Stimulated activated CD8-positive, alpha-beta memory T cell treated with anti-CD3 and anti-CD28 coated beads, Interleukin-2, amount 100 ng/mL, for 48 hours (primary cell): ENCODE data around the gene COMMD1.
"Not testable (repeated sequence)": the region's sequence is repeated elsewhere in the genome, so short reads cannot be mapped to it uniquely, and the experiment has no call there.

Experiments
- DNase-seq, 2 donors: peaks; one replicate each; pipeline ENCODE4 v3.0.0-alpha.2; 2020; ENCODE audit warnings: low read depth in 2 of 2

The COMMD1 gene

DNA sequence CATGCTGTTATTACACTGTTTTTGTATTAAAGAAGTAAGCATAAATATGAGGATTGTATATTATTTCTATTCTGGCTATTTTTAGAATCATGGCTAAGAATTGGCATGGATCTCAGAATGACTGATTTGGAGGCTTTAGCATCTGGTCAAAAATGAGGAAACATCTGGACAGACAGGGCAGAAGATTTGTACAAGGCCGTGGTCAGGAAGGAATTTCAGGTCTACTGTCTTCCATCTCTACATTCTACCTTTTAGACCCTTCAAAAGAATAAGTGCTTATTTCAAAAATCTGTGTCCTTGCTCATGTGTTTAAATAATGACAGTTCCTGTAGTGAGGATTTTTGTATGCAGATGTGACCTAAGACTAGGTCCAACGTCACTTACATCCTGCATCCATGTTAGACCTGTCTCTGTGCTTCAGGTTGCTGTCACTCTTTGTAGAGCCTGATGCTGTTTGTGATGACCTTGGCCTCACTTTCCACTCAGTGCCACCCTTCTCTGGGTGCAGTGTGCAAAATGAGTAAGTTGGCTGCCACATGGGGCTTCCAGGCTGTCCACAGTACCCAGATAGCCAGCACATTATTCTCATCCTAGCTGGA, 235.8 kb downstream of the COMMD1 start:
- no peak for DNase-seq

DNA sequence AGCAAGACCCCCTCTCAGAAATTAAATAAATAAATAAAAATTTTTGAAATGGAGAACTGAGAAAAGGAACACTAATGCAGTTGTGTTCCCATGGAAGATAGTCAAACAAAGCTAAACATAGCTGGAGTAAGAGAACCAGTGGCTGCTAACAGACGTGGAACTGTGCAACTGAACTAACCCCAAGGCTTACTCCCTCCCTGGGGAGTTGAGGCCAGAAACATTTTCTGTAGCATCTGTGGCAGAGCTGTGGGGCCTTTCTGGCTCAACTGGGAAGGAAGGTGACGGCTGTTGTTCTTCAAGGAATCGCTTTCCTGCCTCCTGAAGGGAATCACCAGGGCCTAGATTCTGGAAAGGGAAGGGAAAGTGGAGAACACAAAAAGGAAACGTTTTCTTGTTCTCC, 236.6 kb downstream of the COMMD1 start:
- no peak for DNase-seq

GRCh38 chr2:62143696-62144095, 238.2 kb downstream of the COMMD1 start:
- DNase-seq: no peak

- DNase-seq: no peak
Measured at GRCh38 chr2:62144689-62145477, 239.4 kb downstream of the COMMD1 start.

GRCh38 chr2:62145478-62146100, 240.1 kb downstream of the COMMD1 start:
- DNase-seq: no peak

DNA sequence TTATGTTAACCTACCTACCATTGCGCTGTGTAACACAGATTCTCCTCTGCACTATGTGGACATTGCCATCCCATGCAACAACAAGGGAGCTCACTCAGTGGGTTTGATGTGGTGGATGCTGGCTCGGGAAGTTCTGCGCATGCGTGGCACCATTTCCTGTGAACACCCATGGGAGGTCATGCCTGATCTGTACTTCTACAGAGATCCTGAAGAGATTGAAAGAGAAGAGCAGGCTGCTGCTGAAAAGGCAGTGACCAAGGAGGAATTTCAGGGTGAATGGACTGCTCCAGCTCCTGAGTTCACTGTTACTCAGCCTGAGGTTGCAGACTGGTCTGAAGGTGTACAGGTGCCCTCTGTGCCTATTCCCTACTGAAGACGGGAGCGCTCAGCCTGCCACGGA, 241.3 kb downstream of the COMMD1 start:
- DNase-seq: not testable (repeated sequence)

- DNase-seq: no peak
Measured at GRCh38 chr2:62147610-62148301, 242.3 kb downstream of the COMMD1 start.

DNA sequence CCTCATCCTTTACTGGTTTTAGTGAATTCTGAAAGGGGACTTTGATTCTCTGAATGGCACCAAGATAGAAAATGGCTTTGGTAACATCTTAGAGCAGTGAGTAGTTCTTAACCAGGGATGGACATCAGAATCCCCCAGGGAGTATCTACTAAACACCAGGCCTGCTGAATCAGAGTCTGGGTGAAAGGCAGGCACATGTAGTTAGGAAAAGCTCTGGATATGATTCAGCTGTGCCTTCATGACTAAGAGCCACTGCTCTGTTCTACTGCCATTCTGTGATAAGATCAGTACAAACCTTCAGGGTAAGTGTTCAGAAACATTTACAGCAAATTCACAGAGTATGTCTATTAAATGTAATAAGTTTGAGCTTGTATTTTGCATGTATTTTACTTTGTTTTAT, 244.2 kb downstream of the COMMD1 start:
- DNase-seq: no peak

DNA sequence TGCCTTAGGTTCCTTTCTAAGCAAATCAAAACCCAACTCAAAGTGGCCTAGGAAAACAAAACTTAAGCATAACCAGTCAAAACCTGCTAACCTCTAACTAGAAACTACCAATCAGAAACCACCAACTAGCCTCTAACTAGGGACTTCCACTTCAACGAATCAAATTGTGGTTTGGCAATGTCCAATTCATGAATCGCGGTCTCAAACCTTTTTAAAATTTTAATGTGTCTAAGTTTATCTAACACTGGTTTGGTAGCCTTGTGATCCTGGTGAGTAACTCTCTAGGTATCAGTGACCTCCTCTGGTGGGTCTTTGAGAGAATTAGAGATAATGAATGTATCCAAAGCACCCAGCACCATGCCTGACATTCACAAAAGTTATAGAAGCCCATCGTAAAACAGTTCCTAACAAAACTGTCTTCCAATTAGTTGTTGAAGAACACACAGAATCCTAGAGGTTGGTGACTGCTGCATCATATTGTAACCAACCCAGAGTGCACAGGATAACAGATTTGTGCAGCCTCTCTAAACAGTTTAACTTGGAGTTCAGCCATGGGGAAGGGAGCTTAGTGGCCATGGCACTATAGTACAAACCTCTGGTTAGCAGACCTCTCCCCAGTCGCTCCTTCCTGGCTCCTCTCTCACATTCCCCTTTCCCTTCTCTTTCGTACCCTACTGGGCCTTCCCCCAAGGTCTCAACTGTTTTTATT, 245.3 kb downstream of the COMMD1 start:
- no peak for DNase-seq

DNA sequence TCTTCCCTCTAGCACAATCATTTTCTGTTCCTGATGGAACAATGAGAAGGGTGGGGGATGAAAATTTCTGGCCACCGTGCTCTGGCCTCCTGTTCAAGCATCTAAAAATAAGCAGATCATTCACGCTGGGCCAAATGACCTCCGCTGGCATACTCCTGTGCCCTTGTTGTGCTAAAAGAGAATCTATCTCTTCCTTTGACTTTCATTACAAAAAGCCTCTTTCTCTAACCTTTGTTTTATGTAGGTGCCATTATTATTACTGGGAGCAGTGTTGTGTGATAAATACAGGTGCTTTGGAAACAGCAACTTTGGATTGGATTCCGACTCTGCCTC, 245.8 kb downstream of the COMMD1 start:
- DNase-seq: no peak

- DNase-seq: no peak
Measured at GRCh38 chr2:62152000-62152399, 246.5 kb downstream of the COMMD1 start.

DNA sequence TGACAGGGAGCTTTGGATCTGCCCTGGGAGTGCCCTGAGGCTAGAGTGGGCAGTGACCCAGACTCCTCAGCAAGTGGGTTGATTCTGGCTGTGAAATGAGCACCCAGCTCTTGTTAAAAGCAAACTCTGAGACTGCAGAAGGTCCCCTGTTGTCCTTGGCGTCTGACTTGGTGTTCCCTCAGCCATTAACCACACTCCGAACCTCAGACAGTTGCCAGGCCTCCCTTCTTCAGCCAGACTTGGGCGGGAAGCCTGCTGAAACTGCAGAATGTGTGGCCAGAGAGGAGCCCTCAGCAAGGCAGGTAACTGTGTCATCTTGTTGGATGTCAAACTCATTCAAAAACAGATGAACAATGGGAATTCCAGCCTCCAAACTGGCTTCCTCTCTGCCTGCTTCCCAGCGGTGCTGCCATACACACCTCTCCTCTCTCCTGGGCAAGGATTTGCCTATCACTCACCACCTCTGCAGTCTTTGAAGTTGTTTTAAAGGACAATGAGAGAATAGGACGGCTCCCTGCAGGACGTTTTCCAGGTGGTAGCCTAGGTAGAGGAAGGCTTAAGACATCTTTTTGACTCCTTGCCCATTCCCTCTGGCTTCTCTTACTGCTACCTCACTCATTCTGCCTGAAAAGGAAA, 251.5 kb downstream of the COMMD1 start:
- no peak for DNase-seq

DNA sequence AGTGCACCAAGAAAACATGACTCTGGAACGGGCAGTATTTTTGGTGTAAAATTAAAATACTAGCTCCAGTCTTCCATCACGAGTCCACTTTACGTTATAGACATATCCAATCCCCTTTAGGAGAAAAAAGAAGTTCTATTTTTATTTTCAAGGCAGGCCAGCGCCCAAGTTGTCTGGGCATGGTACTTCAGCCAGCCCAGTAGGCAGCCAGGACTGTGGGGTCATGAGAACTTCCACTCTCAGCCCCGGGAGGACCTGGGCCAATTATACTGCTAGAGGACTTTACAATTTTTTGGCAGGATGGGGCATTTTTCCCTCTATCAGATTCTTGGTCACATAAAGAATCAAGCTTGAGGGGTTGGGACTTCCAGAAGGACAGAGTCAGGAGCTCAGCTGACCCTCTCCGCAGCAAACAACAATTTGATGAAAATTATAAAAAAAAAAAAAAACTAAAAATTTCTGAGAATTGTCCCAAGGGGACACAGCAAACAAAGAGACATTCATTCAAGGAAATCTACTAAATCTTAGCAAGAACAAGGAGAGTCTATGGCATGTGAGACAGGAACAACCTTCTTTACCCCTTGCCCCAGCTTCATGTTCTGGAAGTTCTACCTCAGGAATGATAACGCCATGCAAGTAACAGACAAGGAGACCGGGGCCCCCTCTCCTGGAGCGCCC, 253.1 kb downstream of the COMMD1 start:
- no peak for DNase-seq

- not testable (repeated sequence) for DNase-seq
Measured at GRCh38 chr2:62160691-62161090, 255.2 kb downstream of the COMMD1 start.

DNA sequence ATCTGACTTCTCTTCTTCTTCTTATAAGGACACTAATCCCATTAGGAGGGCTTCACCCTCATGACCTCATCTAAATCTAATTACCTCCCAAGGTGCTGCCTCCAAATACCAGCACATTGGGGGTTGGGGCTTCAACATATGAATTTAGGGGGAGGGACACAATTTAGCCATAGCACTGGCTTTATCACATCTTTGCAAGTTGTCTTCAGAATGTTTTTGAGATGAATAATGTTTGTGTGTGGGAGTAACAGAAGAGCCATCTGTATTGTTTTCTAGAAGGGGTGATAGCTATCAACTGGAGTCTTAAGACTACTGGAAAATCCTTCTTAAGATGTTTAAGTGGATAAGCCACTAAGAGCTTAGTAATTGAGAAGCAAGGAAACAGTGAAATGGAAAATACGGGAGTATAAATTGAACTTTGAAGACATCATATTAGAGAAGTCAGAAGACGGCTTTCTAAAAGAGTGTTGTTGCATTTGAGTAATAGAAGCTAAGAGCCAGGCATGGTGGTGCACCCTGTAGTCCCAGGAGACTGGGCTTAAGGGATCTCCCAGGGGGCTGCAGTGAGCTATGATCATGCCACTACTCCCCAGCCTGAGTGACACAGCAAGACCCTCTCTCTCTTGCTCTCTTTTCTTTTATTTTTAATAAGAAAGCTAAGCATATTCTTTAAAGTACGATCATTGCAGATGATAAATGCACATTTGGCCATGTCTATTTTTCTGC, 257.8 kb downstream of the COMMD1 start:
- no peak for DNase-seq

- DNase-seq: no peak
Measured at GRCh38 chr2:62163834-62164233, 258.4 kb downstream of the COMMD1 start.

DNA sequence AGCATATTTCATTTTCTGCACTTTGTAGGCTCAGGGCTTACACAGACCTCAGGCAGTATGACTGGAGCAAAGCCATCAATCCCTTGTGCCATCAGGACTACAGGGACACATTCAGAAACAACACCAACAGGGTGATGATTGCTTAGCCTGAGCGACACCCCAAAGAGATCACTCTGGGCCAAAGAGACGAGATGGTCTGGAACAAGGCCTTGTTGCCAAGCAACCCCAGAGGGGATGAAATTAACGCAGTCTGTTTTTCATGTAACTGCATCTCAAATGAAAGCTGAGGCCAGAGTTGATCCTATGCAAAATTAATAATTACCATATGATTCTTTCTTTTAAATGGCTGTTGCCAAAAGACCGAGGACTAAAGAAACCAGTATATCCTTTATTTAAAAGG, 270.3 kb downstream of the COMMD1 start:
- DNase-seq: no peak

DNA sequence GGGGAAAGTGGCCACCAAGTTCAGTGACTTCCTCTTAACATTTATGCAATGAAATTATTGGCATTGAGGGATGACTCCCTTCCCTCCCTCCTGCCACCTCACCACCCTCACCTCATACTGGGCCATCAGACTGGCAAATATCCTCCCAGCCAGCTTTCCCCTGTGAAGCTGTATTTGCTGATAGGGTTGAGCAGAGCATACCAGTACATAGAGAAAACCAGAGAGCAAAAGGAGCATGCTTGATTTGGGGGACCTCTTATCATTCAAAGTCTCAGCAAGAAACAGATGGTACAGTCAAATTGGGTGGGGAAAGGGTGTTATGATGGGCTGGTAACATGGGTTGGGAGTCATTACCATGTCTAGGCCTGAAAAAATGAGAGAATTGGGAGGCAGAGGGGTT, 271.3 kb downstream of the COMMD1 start:
- no peak for DNase-seq

DNA sequence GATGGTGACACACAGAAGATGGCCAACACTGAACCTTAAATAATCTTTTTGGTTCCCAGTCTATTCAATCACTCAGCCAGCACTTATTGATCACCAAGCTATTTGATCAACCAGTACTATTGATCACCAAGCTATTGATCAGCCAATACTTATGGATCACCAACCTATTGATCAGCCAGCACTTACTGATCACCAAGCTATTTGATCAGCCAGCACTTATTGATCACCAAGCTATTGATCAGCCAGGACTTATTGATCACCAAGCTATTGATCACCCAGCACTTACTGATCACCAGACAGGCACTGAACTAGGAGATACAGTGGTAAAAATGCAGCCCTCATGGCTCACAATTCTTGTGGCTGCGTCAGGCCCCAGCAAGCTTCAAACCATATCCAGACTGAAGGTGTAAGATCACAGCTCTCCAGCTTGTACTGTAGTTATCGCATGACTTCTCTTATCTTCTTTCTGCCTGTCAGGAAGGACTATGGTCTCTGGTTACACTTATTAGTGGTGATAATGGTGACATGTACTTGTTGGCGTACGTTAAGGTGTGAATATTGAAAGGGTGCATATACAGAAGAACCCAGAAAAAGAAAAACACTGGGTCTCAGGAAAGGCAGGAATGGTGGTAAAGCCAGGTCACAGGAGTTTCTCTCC, 272.0 kb downstream of the COMMD1 start:
- no peak for DNase-seq
